HepG2 (cell line): ENCODE results near the gene PHACTR1. TPM values are rescaled to one million over a fixed set of nuclear protein-coding genes. Genes with fewer than 3 reads are reported as not detected.

Experiments
- CAMTA2 ChIP-seq: sonication (generic); formaldehyde crosslinking; IDR thresholded peaks from 2 replicates; pipeline ENCODE4 v1.4.0; 2020; ENCODE audit warnings: mild to moderate bottlenecking, missing genetic modification reagents, borderline replicate concordance
- ETV5 ChIP-seq: IDR thresholded peaks from 2 replicates; pipeline ENCODE4 v1.6.1; 2018; ENCODE audit warnings: missing biosample characterization, missing genetic modification reagents, inconsistent platforms, borderline replicate concordance
- KLF6 ChIP-seq: IDR thresholded peaks from 2 replicates; pipeline ENCODE4 v1.8.0; 2016; ENCODE audit warnings: missing biosample characterization, missing genetic modification reagents
- SPEN ChIP-seq: sonication (generic); formaldehyde crosslinking; IDR thresholded peaks from 2 replicates; pipeline ENCODE4 v1.5.1; 2020; ENCODE audit warnings: low read depth, mild to moderate bottlenecking, missing genetic modification reagents
- THYN1 ChIP-seq: sonication (generic); formaldehyde crosslinking; IDR thresholded peaks from 2 replicates; pipeline ENCODE4 v1.8.1; 2023; ENCODE audit warnings: low read depth, mild to moderate bottlenecking, moderate library complexity, missing genetic modification reagents, borderline replicate concordance
- ZFP36L2 ChIP-seq: sonication (generic); formaldehyde crosslinking; IDR thresholded peaks from 2 replicates; pipeline ENCODE4 v1.4.0; 2020; ENCODE audit warnings: missing genetic modification reagents
- ZNF598 ChIP-seq: sonication (generic); formaldehyde crosslinking; IDR thresholded peaks from 2 replicates; pipeline ENCODE4 v1.5.1; 2020; ENCODE audit warnings: mild to moderate bottlenecking, missing genetic modification reagents, borderline replicate concordance
- ZNF7 ChIP-seq: IDR thresholded peaks from 2 replicates; pipeline ENCODE4 v1.6.1; 2016; ENCODE audit warnings: missing biosample characterization, missing genetic modification reagents
- ZNF841 ChIP-seq: sonication (generic); formaldehyde crosslinking; IDR thresholded peaks from 2 replicates; pipeline ENCODE4 v1.8.1; 2023; ENCODE audit warnings: missing genetic modification reagents, borderline replicate concordance
- polyA plus RNA-seq, 8 experiments: library from polyadenylated mRNA; depleted of rRNA in 3 of 8; stranded (reverse) in 7 of 8; unstranded in 1 of 8; fragments of >200 nt; fragmentation: Illumina TruSeq in 4 of 8; extraction: Trizol in 4 of 8; gene quantifications; 2 replicates each; pipeline versions ENCODE4 v1.2.1 to v1.2.3, GENCODE V29; 2011 to 2016; ENCODE audit warnings: low read depth in 4 of 8, missing spikeins in 1 of 8, mixed read lengths in 1 of 8; ENCODE audit not compliant: insufficient read depth in 1 of 8
- total RNA-seq, 5 experiments: library from RNA; depleted of rRNA; stranded (reverse); fragments of >200 nt; fragmentation: Illumina TruSeq; extraction: Trizol; gene quantifications; 2 replicates each; pipeline ENCODE4 v1.2.3, GENCODE V29; 2016; ENCODE audit warnings: low read depth in 1 of 5
- TF ChIP-seq, protein P1 (sequence below): sonication (generic); formaldehyde crosslinking; IDR thresholded peaks from 2 replicates; pipeline ENCODE4 v1.4.0; 2020; ENCODE audit warnings: mild to moderate bottlenecking, missing genetic modification reagents
- TF ChIP-seq, protein P2 (sequence below): sonication (generic); formaldehyde crosslinking; IDR thresholded peaks from 2 replicates; pipeline ENCODE4 v1.4.0; 2020; ENCODE audit warnings: missing genetic modification reagents, borderline replicate concordance
- TF ChIP-seq, protein P3 (sequence below): sonication (generic); formaldehyde crosslinking; IDR thresholded peaks from 2 replicates; pipeline ENCODE4 v1.8.0; 2022; ENCODE audit warnings: missing genetic modification reagents, mild to moderate bottlenecking, moderate library complexity, borderline replicate concordance

Gene PHACTR1
- total and polyA plus RNA-seq, 2 of the 13 experiments (the other 11 are each of a cell fraction or from before 2014, with no cell fraction given), result 0.09 TPM; not detected in 1

DNA sequence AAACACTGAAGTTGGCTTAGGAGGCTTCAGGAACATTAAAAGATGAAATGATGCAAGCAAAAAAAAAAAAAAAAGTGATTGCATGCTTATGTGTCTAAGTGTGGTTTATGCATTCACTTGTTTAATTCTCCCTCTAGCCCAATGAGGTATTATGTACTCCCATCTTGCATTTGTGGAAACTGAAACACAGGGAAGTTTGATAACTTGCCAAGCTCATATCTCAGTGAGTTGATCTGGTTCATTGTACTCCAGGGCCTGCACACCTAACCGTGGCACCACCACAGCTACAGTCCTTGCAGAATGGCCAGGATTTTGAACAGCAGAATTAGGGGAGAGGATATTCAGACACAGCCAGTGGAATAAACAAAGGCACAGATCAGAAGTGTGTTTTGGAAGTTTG, 360.6 kb downstream of the PHACTR1 start (continued):
- TF ChIP-seq, protein P1, sequence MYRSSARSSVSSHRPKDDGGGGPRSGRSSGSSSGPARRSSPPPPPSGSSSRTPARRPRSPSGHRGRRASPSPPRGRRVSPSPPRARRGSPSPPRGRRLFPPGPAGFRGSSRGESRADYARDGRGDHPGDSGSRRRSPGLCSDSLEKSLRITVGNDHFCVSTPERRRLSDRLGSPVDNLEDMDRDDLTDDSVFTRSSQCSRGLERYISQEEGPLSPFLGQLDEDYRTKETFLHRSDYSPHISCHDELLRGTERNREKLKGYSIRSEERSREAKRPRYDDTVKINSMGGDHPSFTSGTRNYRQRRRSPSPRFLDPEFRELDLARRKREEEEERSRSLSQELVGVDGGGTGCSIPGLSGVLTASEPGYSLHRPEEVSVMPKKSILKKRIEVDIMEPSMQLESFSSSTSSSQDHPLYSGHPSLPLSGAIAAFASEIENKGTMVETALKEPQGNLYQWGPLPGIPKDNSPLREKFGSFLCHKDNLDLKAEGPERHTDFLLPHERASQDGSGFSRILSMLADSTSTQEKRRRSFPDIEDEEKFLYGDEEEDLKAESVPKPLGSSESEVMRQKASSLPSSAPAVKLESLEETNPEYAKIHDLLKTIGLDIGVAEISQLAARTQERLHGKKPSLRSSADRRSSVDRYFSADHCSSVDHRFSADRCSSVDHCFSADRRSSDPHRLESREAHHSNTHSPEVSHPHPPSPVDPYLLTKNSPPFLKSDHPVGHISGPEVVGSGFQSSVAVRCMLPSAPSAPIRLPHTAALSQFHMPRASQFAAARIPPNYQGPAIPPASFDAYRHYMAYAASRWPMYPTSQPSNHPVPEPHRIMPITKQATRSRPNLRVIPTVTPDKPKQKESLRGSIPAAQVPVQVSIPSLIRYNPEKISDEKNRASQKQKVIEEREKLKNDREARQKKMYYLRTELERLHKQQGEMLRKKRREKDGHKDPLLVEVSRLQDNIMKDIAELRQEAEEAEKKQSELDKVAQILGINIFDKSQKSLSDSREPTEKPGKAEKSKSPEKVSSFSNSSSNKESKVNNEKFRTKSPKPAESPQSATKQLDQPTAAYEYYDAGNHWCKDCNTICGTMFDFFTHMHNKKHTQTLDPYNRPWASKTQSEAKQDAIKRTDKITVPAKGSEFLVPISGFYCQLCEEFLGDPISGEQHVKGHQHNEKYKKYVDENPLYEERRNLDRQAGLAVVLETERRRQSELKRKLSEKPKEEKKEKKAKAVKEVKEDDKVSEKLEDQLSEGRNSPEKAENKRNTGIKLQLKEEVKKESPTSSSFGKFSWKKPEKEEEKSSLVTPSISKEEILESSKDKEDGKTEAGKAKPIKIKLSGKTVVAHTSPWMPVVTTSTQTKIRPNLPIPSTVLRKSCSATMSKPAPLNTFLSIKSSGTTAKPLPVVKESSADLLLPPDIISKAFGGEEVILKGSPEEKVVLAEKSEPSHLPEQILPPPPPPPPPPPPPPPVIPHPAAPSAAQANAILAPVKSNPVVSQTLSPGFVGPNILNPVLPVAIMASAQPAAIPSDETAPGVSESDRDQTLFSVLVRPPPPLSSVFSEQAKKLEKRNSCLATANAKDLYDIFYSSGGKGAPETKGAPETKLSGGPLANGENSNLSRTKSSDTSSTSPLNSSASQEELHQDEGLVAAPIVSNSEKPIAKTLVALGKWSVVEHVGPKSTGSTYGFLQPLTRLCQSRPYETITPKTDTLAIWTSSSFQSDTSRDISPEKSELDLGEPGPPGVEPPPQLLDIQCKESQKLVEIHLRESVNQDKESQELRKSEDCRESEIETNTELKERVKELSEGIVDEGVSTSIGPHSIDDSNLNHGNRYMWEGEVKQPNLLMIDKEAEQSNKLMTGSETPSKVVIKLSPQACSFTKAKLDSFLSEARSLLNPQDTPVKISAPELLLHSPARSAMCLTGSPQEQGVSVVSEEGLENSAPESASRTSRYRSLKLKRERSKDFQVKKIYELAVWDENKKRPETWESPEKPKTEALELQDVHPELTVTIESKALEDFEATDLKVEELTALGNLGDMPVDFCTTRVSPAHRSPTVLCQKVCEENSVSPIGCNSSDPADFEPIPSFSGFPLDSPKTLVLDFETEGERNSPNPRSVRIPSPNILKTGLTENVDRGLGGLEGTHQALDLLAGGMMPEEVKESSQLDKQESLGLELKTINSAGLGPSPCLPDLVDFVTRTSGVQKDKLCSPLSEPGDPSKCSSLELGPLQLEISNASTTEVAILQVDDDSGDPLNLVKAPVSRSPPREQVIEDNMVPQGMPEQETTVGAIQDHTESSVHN (CRISPR knock-in tag), result no peak
- TF ChIP-seq ZFP36L2 (CRISPR knock-in tag), result no peak
- no peak for TF ChIP-seq ZNF598 (CRISPR knock-in tag)
- no peak for TF ChIP-seq KLF6 (CRISPR knock-in tag)
- TF ChIP-seq SPEN (CRISPR knock-in tag), result no peak
- TF ChIP-seq ZNF7 (CRISPR knock-in tag), result no peak
- TF ChIP-seq THYN1 (CRISPR knock-in tag), result no peak
- TF ChIP-seq, protein P2, sequence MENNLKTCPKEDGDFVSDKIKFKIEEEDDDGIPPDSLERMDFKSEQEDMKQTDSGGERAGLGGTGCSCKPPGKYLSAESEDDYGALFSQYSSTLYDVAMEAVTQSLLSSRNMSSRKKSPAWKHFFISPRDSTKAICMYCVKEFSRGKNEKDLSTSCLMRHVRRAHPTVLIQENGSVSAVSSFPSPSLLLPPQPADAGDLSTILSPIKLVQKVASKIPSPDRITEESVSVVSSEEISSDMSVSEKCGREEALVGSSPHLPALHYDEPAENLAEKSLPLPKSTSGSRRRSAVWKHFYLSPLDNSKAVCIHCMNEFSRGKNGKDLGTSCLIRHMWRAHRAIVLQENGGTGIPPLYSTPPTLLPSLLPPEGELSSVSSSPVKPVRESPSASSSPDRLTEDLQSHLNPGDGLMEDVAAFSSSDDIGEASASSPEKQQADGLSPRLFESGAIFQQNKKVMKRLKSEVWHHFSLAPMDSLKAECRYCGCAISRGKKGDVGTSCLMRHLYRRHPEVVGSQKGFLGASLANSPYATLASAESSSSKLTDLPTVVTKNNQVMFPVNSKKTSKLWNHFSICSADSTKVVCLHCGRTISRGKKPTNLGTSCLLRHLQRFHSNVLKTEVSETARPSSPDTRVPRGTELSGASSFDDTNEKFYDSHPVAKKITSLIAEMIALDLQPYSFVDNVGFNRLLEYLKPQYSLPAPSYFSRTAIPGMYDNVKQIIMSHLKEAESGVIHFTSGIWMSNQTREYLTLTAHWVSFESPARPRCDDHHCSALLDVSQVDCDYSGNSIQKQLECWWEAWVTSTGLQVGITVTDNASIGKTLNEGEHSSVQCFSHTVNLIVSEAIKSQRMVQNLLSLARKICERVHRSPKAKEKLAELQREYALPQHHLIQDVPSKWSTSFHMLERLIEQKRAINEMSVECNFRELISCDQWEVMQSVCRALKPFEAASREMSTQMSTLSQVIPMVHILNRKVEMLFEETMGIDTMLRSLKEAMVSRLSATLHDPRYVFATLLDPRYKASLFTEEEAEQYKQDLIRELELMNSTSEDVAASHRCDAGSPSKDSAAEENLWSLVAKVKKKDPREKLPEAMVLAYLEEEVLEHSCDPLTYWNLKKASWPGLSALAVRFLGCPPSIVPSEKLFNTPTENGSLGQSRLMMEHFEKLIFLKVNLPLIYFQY (CRISPR knock-in tag), result no peak
- TF ChIP-seq, protein P3, sequence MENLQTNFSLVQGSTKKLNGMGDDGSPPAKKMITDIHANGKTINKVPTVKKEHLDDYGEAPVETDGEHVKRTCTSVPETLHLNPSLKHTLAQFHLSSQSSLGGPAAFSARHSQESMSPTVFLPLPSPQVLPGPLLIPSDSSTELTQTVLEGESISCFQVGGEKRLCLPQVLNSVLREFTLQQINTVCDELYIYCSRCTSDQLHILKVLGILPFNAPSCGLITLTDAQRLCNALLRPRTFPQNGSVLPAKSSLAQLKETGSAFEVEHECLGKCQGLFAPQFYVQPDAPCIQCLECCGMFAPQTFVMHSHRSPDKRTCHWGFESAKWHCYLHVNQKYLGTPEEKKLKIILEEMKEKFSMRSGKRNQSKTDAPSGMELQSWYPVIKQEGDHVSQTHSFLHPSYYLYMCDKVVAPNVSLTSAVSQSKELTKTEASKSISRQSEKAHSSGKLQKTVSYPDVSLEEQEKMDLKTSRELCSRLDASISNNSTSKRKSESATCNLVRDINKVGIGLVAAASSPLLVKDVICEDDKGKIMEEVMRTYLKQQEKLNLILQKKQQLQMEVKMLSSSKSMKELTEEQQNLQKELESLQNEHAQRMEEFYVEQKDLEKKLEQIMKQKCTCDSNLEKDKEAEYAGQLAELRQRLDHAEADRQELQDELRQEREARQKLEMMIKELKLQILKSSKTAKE (CRISPR knock-in tag), result no peak
- TF ChIP-seq ZNF841 (CRISPR knock-in tag), result no peak
- TF ChIP-seq CAMTA2 (CRISPR knock-in tag), result no peak
- no peak for TF ChIP-seq ETV5 (CRISPR knock-in tag)
